ENCODE measurements around the gene HP1BP3. TPM values are rescaled to one million over a fixed set of nuclear protein-coding genes. Genes with fewer than 3 reads are reported as not detected.
"Not testable (repeated sequence)": the region's sequence is repeated elsewhere in the genome, so short reads cannot be mapped to it uniquely, and the experiment has no call there.

The HP1BP3 gene
- total RNA-seq, 1 donor from 2014 or later, result 181 TPM

GRCh38 chr1:20727746-20728316 lies 59.3 kb downstream of the HP1BP3 start:
- DNase-seq (ENCODE audit: extremely low read depth, low read depth, low spot score), result no peak

GRCh38 chr1:20726932-20727745 lies 60.0 kb downstream of the HP1BP3 start:
- no peak for DNase-seq (ENCODE audit: extremely low read depth, low read depth, low spot score)

DNA sequence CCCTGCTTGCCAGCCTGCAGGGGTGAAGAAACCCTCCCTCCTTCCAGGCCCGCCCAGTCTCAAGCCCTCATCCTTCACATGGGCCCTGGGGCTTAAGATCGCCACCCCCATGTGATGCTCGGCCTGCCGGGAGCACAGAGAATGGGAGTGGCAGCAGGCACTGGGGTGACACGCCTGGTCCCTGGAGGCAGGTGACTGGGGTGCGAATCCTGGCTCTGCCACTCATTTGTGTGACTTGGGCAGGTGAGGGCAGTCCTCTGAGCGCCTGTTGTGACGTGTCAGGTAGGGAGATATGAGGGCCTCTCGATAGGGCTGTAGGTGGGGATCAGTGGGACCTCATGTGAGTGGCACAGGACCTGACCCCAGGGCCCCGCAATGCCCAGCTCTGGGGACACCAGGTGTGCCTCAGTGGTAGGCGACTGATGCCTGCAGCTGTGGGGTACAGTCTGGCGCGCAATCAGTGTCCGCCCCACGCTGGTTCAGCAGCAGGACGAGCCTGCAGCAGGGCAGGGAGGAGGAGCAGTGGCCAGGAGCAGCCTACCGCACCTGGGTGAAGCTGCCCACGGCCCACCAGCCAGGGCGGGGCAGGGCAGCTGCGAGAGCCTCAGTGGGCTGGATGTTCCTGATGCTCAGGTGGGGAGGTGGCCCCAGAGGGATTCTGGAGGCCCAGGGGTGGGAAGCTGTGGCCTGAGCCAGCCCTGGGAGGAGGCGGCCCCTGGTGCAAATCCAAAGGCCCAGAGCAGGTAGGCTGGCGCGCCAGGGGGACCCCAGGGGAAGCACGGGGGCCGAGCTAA lies 60.8 kb downstream of the HP1BP3 start:
- no peak for DNase-seq (ENCODE audit: extremely low read depth, low read depth, low spot score)

DNA sequence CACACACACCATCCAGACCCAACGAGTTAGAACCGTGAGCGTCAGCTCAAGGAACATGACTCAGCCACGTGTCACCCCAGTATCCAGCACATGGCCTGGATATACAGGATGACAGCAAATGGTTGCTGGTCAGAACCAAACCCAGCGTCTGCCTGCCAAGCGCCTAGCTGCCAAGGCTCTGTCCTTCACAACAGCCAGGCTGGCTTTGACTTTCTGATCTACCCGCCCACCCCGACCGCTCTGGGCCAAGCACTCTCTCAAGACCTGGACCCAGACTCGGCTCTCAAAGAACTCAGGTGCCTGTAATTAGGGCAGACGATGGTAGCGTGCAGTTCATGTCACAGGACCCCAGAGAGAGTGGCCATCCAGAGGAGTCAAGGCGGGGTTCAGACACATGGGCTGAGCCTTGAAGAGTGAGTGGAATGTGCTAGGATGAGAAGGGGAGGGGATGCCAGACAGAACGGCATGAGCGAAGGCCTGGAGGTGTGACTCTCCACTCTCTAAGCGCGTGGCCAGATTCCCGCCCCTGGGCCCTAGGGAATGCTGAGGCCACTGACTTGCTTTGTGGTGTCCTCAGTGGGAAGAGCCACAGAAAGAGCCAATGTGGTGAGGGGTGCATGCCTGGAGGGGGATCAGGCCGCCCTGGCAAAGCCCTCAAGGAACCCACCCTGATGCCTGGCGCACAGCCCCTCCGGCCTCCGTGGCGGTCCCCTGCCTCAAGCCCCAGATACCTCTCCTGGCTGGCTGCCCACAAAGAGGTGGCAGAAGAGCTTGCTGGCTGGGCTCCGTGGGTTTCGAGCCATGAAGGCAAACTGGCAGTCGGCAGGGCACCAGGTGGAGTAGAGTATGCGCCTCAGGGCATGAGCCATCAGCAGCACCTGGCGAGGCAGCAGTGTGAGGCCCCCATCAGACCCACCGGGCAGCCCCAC lies 61.7 kb downstream of the HP1BP3 start:
- DNase-seq (ENCODE audit: extremely low read depth, low read depth, low spot score), result no peak

DNA sequence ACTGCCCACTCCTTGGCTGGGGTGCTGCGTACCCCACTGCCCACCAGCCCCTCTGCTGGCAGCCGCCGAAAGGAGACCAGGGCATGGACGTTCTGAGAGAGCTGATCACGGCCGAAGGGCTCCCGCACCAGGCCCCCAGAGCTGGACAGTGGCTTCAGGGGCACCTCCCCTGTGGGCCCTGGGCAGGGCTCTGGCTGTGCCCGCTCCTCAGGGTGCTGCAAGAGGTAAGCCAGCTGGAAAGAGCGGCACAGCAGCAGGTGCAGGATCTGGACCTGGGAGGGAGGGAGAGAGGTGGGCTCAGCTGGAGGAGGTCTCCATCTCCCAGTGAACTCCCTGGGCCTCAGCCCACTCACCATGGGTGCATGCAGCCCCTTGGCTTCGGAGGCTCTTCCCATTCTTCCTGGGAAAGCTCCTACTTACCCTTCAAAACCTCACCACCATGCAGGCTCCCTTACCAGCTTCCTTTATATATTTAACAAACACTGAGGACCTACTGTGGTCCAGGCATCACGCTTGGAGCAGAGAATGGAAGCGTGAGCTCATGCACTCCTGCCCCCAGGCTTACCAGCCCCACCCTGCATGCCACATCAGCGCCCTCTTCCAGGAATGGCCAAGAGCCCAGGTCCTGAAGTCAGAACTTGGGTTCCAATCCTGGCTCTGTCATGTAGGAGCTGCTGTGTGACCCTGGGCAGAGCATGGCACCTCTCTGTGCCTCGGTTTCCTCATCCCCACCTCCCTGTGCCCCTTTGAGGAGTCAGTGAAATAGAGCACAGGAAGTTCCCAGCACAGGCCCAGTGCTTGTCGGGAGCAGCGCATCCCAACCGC lies 62.5 kb downstream of the HP1BP3 start:
- DNase-seq (ENCODE audit: extremely low read depth, low read depth, low spot score), result no peak

- DNase-seq (ENCODE audit: extremely low read depth, low read depth, low spot score), result no peak
These were observed 63.4 kb downstream of the HP1BP3 start for GRCh38 chr1:20723537-20724363.

DNA sequence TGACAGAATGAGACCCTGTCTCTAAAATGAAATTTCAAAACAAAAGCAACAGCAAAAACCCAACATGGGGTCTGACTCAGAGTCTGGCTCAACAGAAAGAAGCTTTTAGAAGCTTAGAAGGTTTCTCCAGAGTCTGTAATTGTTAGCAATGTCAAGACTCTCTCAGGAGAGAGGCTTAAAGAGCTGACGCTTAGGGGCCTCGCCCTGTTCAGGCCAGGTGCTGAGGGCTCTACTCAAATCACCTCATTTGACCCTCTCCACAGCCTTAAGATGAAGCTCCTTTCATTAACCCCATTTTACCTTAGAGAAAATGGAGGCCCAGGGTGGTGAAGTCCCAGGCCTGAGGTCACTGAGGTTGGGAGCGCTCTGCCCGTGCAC lies 64.0 kb downstream of the HP1BP3 start:
- DNase-seq (ENCODE audit: extremely low read depth, low read depth, low spot score), result no peak

- DNase-seq (ENCODE audit: extremely low read depth, low read depth, low spot score), result no peak
These were observed 65.7 kb downstream of the HP1BP3 start for GRCh38 chr1:20721117-20722061.

DNA sequence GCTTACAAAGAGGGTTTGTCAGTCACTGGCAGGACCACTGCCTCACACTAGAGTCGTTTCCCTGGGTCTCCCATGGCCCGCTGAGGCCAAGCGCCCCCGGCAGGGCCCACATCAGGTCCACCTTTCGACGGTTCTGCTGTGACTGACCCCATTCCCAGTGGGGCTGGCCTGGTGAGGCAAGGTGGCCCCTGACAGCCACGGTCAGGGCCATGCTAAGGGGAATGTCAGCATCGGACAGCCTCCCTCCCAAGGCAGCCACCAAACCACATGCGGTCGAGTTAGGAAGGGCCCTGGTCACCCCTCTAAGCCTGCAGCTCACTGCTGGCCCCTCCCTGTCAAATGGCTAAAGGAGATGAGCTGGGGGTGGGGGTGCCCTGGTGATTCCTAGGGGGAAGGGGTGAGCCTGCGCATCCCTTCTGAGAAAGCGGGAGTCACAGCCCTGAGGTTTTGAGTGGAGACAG lies 66.4 kb downstream of the HP1BP3 start:
- DNase-seq (ENCODE audit: extremely low read depth, low read depth, low spot score), result no peak

GRCh38 chr1:20719871-20720620 lies 67.1 kb downstream of the HP1BP3 start:
- DNase-seq (ENCODE audit: extremely low read depth, low read depth, low spot score), result no peak

GRCh38 chr1:20719261-20719660 lies 67.8 kb downstream of the HP1BP3 start:
- DNase-seq (ENCODE audit: extremely low read depth, low read depth, low spot score), result no peak

GRCh38 chr1:20718343-20718882 lies 68.7 kb downstream of the HP1BP3 start:
- DNase-seq (ENCODE audit: extremely low read depth, low read depth, low spot score), result not testable (repeated sequence)

DNA sequence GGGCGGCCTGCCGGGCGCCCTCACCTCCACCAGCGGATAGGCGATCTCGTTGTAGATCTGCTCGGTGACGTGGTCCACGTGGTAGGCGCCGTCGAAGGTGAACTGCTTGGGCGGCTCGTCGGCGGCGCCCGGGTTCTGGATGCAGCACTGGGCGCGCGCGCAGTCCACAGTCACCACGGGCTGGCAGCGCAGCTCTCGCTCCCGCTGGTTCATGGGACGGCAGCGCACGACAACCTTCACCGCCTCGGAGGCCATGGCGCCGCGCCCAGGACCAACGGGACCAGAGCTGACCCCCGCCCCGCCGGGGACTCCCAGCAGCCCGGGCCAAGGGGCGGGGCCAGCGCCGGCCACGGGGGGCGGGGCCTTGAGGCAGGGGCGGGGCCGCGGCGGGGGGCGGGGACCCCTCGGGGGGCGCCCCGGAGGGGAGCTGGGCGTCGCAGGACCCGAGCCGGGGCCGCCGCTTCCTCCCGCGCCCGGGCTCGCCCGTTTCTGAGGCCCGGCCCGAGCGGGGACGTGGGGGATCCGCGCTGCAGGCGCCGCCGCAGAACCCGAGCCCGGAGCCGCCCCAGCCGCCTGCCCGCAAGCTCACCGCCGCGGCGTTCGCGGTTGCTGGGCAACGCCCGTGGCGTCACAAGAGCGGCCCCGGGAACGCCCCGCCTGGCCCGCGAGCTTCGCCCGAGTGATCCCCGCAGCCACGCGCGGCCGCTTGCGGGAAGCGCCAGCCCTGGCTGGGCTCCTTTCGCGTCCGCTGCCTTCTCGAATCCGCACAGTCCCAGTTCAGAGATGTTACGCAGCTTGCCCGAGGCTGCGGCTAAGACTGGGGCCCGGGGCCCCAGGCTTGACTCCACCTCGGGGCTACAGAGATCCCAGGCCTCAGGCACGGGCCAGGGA lies 69.4 kb downstream of the HP1BP3 start, which contains the start of gene KIF17:
Gene KIF17 (minus strand): TSS at position 556 of the 891 bp plus-strand sequence. CDS start 301 bp downstream, at position 255.
- no peak for DNase-seq (ENCODE audit: extremely low read depth, low read depth, low spot score)

- no peak for DNase-seq (ENCODE audit: extremely low read depth, low read depth, low spot score)
These were observed 70.9 kb downstream of the HP1BP3 start for GRCh38 chr1:20716232-20716631.

DNA sequence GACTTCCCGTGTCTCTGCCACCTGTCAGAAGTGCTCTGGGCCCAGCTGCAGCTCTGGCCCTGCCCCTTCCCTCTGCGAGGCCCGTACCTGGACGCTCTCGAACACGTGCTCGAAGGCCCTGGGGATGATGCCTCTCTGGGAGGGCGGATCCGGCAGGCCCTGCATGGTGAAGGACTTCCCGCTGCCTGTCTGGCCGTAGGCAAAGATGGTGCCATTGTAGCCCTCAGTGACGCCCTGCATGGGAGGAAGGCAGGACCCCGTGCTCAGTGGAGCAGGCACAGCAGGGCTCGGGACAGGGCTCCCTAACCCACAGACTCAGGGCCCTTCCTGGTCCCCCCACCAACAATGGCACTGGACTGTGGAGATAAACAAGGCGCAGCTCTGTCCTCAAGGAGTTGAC lies 71.7 kb downstream of the HP1BP3 start:
- DNase-seq (ENCODE audit: extremely low read depth, low read depth, low spot score), result no peak

DNA sequence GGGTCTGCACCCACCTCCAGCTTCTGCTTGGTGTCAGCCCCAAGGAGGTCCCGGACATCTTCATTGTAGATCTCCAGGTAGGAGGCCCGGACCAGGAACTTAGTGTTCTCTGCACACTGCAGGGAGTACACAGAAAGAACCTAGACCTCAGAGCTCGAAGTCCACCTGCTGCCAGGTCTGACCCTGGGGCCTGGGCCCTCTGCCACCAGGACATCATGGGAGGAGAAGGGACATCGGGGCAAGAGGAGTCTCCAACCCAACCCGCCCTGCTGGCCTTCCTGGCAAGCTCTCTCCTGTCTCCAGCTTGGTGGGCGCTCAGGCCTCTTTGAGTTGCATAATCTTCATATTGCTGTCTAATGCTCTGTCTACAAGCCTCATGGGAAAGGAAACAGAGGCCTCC lies 73.7 kb downstream of the HP1BP3 start:
- no peak for DNase-seq (ENCODE audit: extremely low read depth, low read depth, low spot score)

Measured in glomerular endothelial cell (primary cell).